B cell (primary cell): Measurements from ENCODE around the gene RNF175.

ENCODE experiments used
- CTCF ChIP-seq: fragments of 200-600 bp; IDR thresholded peaks from one replicate; pipeline ENCODE4 v1.8.0; 2022; ENCODE audit warnings: antibody characterized with exemption, mild to moderate bottlenecking
- EZH2 ChIP-seq: IDR thresholded peaks from 2 replicates; pipeline ENCODE4 v1.6.1; 2012; ENCODE audit warnings: borderline replicate concordance, low read depth, mild to moderate bottlenecking, moderate library complexity, low read length; ENCODE audit not compliant: insufficient read depth, poor library complexity, severe bottlenecking

GRCh38 chr4:153798901-153799693, 39.3 kb upstream of the RNF175 start:
- no peak for TF ChIP-seq CTCF
- TF ChIP-seq EZH2: no peak
